HG02885 (cell line): ENCODE results near the gene ZEB1.
"Not testable (repeated sequence)": the region's sequence is repeated elsewhere in the genome, so short reads cannot be mapped to it uniquely, and the experiment has no call there.

Source experiments
- ATAC-seq: cut with Tn5 transposase; IDR thresholded peaks from one replicate; pipeline ENCODE4 v1.9.1; 2021; ENCODE audit warnings: mild to moderate bottlenecking; ENCODE audit not compliant: unreplicated experiment, poor library complexity

Gene ZEB1

DNA sequence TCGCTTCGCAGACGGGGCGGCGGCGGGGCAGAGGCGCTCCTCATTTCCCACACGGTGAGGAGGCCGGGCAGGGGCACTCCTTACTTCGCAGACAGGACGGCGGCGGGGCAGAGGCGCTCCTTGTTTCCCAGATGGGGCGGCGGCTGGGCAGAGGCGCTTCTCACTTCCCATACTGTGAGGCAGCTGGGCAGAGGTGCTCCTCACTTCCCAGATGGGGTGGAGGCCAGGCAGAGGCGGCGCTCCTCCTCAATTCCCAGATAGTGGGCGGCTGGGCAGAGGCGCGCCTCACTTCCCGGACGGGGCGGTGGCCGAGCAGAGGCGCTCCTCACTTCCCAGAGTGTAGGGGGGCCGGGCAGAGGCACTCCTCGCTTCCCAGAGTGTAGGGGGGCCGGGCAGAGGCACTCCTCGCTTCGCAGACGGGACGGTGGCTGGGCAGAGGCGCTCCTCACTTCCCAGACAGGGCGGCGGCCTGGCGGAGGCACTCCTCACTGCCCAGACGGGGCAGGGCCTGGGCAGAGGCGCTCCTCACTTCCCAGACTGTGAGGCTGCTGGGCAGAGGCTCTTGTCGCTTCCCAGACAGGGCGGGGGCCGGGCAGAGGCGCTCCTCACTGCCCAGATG is 43.1 kb downstream of the ZEB1 start:
- ATAC-seq = no peak

DNA sequence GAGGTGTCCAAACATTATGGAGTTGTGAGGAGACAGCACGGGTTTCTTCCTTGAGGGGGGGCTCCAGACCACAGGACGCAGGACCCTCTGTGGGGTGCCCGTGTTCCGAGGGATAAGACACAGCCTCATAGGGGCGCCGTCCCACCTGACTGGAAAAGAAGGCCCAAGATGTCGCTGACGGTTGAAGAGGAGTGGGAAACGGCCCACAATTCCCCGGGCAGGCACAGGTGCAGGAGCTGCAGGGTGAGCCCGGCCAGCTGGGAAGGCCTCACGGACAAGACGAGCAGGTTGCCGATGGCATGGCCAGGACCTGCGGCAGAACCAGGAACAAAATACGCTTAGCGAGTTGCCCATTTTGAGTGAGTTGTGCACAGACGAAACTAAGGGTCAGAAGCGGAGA is 44.7 kb downstream of the ZEB1 start:
- not testable (repeated sequence) for ATAC-seq

DNA sequence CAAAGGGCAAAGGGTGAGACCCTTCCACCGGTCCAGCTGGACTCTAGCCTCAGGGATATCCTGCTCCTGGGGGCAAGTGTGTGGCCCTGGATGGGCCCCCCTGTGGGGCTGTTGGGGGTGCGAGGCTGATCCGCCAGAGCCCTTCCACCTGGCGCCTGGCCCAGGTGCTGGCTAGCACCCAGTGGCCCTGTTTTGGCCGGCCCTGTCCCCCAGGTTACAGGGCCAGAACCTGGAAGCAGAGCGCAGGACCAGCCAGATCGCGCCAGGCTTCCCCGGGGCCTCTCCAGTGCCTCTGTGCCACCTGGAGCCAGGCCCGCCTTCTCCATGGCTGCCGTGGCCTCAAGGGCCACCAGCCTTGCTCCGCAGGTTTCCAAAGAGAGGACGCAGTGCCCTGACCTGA is 45.2 kb downstream of the ZEB1 start:
- not testable (repeated sequence) for ATAC-seq

GRCh38 chr10:31366703-31367102 is 47.7 kb downstream of the ZEB1 start:
- ATAC-seq = no peak

DNA sequence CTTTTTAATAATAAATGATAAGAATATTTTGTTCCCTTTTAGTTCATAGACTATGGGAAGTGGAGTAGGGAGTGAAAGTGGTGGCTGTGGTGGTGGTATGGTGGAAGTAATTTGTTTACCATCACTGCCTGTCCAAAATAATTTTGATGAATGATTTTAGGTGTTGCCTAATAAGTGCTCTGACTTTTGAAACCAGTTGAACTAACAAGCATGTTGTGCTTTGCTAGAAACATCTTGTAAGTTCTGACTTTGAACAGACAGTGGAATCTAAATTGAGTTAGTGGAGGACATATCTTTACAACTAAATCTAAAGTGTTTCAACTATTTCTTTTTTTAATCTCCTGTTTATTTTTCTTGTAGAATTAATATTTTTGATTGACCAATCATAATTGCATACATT is 49.7 kb downstream of the ZEB1 start:
- ATAC-seq = no peak

DNA sequence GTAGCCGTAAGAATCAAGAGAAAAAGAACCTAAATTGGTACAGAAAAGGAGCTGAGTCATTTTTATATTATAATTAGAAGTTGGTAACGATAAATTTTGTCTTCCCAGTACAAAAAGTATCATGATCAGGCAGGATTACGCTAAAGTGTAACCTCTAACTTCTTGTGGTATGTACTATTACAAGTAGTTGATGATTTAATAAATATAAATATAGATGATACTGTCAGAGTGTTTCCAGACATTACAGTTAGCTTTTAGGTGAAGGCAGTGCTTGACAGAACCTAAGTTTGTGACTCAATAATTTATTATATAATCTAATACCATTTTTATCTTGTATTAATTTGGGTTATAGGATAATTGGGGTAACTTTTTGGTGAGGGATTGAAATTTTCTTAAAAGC is 53.4 kb downstream of the ZEB1 start:
- no peak for ATAC-seq

- ATAC-seq = no peak
Measured at GRCh38 chr10:31374146-31374696, 55.2 kb downstream of the ZEB1 start.

DNA sequence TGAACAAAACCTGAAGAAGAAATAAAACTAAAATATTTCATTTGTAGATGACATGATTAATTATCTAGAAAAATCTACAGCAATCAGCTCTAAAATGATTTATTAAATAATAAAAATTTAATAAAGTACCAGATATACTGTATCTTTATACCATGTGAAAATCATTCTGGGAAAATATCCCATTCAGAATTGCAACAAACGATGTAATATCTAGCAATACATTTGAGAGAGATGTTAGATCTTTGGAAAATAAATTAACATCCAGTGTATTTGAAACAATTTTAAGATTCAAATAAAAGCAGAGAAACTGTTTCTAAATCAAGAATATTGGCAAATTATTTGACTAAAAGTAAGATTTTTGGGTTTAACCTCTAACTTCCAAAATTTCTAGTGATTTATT is 62.2 kb downstream of the ZEB1 start:
- no peak for ATAC-seq

DNA sequence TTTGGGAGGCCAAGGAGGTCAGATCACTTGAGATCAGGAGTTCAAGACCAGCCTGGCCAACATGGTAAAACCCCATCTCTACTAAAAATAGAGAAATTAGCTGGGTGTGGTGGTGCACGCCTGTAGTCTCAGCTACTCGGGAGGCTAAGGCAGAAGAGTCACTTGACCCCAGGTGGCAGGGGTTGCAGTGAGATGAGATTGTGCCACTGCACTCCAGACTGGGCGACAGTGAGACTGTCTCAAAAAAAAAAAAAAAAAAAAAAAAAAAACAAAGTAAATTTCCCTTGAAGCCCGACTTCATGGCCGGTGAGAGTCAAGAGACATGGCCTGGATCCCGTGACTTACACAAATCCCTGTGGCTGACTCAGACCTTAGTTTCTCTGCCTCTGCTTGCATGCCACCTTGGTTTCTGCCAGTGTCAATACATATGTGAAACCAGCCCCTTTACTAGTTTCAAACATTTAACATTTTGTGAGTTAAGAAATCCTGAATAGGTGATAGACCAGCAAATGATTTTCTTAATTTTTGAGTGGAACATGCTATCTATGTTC is 62.8 kb downstream of the ZEB1 start:
- ATAC-seq = no peak

- ATAC-seq = peak; percentile 97
Measured at GRCh38 chr10:31383810-31384588, 65.0 kb downstream of the ZEB1 start.

- ATAC-seq = peak; percentile 35
Measured at GRCh38 chr10:31384589-31384949, 65.6 kb downstream of the ZEB1 start.

DNA sequence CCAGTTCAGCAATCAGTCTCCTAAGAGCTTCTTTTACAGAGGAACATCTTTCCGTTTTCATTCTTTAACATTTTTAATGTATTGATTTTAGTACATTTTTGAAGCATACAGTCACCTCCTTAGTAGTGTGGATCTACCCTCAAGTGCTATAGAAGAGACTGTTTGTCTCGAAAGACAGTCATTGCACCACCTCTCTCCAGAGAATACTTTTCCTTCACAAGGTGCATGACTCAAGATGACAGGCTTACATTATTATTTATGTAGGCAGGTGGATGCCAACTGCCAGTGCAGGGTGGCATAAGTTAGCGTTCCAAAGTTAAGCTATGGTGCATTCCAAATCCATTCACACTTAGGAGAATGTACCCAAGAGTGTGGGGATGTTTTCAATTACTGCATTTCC is 71.8 kb downstream of the ZEB1 start:
- ATAC-seq = no peak

- ATAC-seq = peak; percentile 60
Measured at GRCh38 chr10:31393844-31394243, 74.8 kb downstream of the ZEB1 start.

DNA sequence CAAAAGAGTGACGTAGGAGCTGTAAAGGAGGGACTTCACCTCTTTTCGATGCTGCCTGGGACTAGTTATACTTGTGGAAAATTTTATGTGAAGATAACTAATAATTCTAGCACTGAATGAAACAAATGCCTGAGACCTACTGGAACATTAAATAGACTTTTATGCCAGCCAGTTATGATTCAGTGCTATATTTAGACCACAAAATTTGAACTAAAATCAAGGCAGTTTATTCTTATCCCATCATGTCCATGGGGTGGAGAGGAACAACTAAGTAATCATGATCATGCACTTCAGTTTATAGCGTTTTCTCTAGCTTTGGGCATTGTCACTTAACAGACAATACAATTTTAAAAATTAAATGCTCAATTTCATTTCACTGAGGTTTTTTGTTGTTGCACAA is 76.7 kb downstream of the ZEB1 start:
- no peak for ATAC-seq

- no peak for ATAC-seq
Measured at GRCh38 chr10:31396376-31396775, 77.4 kb downstream of the ZEB1 start.

DNA sequence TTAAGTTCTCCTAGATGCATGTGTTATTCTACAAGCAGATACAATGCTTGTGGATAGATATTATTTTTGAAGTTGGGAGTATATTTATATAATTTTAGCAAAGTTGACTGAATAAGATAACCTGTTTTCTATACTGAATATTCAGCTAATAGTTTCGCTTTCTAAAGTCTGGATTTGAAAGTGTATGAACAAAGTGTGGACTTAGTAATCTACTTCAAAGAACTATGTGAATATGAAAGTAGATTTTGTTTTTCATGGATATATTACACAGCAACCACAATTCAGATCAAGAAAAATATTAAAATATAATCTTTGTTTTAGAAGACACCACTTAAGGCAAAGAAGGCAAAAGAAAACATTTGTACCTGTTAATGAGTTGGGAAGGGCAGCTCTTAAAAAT is 78.8 kb downstream of the ZEB1 start:
- ATAC-seq = no peak

GRCh38 chr10:31399171-31399570 is 80.2 kb downstream of the ZEB1 start:
- no peak for ATAC-seq

GRCh38 chr10:31399631-31400030 is 80.6 kb downstream of the ZEB1 start:
- no peak for ATAC-seq

GRCh38 chr10:31401287-31401686 is 82.3 kb downstream of the ZEB1 start:
- no peak for ATAC-seq

GRCh38 chr10:31404640-31405039 is 85.6 kb downstream of the ZEB1 start:
- ATAC-seq = no peak

DNA sequence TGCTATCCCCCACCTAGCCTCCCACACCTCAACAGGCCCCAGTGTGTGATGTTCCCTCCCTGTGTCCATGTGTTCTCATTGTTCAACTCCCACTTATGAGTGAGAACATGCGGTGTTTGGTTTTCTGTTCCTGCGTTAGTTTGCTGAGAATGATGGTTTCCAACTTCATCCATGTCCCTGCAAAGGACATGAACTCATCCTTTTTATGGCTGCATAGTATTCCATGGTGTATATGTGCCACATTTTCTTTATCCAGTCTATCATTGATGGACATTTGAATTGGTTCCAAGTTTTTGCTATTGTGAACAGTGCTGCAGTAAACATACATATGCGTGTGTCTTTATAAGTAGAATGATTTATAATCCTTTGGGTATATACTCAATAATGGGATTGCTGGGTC is 86.8 kb downstream of the ZEB1 start:
- ATAC-seq = not testable (repeated sequence)

GRCh38 chr10:31412397-31412796 is 93.4 kb downstream of the ZEB1 start:
- not testable (repeated sequence) for ATAC-seq
